Common myeloid progenitor, CD34-positive (primary cell): ENCODE measurements around the gene TNIK.

Source experiments
- CTCF ChIA-PET: fragments of 350-600 bp; sonication (Branson Sonifier 250); formaldehyde crosslinking; loops from one replicate; lab custom pipeline; 2021; ENCODE audit warnings: antibody characterized with exemption; lab: Charles Lee
- POLR2A ChIA-PET: fragments of 350-600 bp; sonication (Branson Sonifier 250); formaldehyde crosslinking; loops from one replicate; lab custom pipeline; 2021; ENCODE audit warnings: antibody characterized with exemption; lab: Charles Lee
- DNase-seq, 3 donors: peaks; one replicate each; pipeline versions ENCODE4 v3.0.0 to v3.0.0-alpha.2; 2013
- H3K27ac ChIP-seq, 2 experiments: 1 replicate in 1 of 2; 2 replicates in 1 of 2; pipeline ENCODE4 v1.7.0; 2013; ENCODE audit warnings: inconsistent platforms in 2 of 2, low read length in 2 of 2, mild to moderate bottlenecking in 2 of 2, low read depth in 1 of 2, moderate library complexity in 1 of 2; ENCODE audit not compliant: severe bottlenecking in 2 of 2, insufficient read depth in 1 of 2, poor library complexity in 1 of 2
- H3K27me3 ChIP-seq, 5 experiments: replicated peaks in 2 of 5; 1 replicate in 3 of 5; 2 replicates in 2 of 5; pipeline versions ENCODE4 v1.6.1 to v1.7.0; 2013; ENCODE audit warnings: low read length in 4 of 5, mild to moderate bottlenecking in 2 of 5, moderate library complexity in 2 of 5, inconsistent platforms in 1 of 5; ENCODE audit not compliant: insufficient read depth in 5 of 5, control insufficient read depth in 4 of 5
- H3K36me3 ChIP-seq, 4 experiments: 1 replicate in 2 of 4; 2 replicates in 2 of 4; pipeline versions ENCODE4 v1.6.1 to v1.7.0; 2013; ENCODE audit warnings: low read length in 3 of 4, control low read depth in 1 of 4, mild to moderate bottlenecking in 1 of 4; ENCODE audit not compliant: control insufficient read depth in 4 of 4, insufficient read depth in 4 of 4
- H3K4me1 ChIP-seq, 4 experiments: 1 replicate in 3 of 4; 2 replicates in 1 of 4; pipeline versions ENCODE4 v1.6.1 to v1.7.1; 2013; ENCODE audit warnings: low read length in 3 of 4, mild to moderate bottlenecking in 3 of 4, control low read depth in 1 of 4, inconsistent platforms in 1 of 4, moderate library complexity in 1 of 4; ENCODE audit not compliant: control insufficient read depth in 4 of 4, insufficient read depth in 4 of 4; ENCODE audit errors: control extremely low read depth in 1 of 4
- H3K4me3 ChIP-seq, 7 experiments: 1 replicate in 4 of 7; 2 replicates in 3 of 7; pipeline versions ENCODE4 v1.5.1 to v1.7.0; 2013; ENCODE audit warnings: mild to moderate bottlenecking in 7 of 7, low read length in 6 of 7, moderate library complexity in 6 of 7, inconsistent platforms in 2 of 7, low read depth in 2 of 7, control low read depth in 1 of 7; ENCODE audit not compliant: insufficient read depth in 4 of 7, control insufficient read depth in 1 of 7; ENCODE audit errors: extremely low read depth in 1 of 7
- H3K9me3 ChIP-seq, 5 experiments: 1 replicate in 4 of 5; 2 replicates in 1 of 5; pipeline versions ENCODE4 v1.6.1 to v1.7.1; 2013; ENCODE audit warnings: low read length in 4 of 5, mild to moderate bottlenecking in 2 of 5, inconsistent platforms in 1 of 5, low read depth in 1 of 5, moderate library complexity in 1 of 5; ENCODE audit not compliant: control insufficient read depth in 4 of 5, insufficient read depth in 2 of 5; ENCODE audit errors: control extremely low read depth in 1 of 5
- WGBS: methylation state at CpG from one replicate; pipeline ENCODE4 v1.1.5; 2013; ENCODE audit not compliant: insufficient coverage; 5-methylcytosine and 5-hydroxymethylcytosine counted together

Gene TNIK

DNA sequence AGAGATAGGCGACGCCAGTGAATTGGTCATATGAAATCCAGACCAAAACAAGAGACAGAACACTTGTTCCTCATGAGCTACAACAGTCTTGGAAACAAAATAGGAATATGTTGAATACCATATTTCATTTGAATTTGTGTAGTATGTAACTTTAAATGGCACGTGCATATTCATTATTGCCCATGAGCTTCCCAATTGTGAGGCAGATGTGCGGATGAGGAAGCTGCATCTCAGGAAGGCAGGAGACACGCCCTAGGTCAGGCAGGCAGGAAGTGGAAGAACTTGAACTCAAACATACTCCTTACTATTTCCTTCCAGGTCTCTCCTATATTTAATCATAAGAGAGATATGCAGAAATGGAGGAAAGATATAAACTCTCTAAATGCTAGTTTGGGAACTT is 326.9 kb downstream of the TNIK start:
- Histone ChIP-seq H3K4me1 (no peaks in the 10 kb centered on the region), H3K27ac (no peak overlapping the region), H3K4me3 (no peak overlapping the region), H3K36me3 (peaks cover 3 to 35% (median 10%) of the 10 kb centered on the region in 4 experiments), H3K9me3 (no peaks in the 10 kb centered on the region), H3K27me3 (no peaks in the 10 kb centered on the region)
- 94% methylated on average over 3 of the region's 5 CpGs for WGBS
- POLR2A ChIA-PET, result no interaction called here
- no peak for DNase-seq
- CTCF ChIA-PET, result no interaction called here

- 100% methylated on average over 3 of the region's 4 CpGs for WGBS
- H3K27me3 ChIP-seq, result no peaks in the 10 kb centered on the region
- no peaks in the 10 kb centered on the region for H3K9me3 ChIP-seq
- POLR2A ChIA-PET, result no interaction called here
- H3K36me3 ChIP-seq, result peaks cover 3 to 31% (median 9%) of the 10 kb centered on the region in 4 experiments
- H3K27ac ChIP-seq, result no peak overlapping the region
- CTCF ChIA-PET, result no interaction called here
- no peak overlapping the region for H3K4me3 ChIP-seq
- no peak for DNase-seq
- no peaks in the 10 kb centered on the region for H3K4me1 ChIP-seq
Observed at GRCh38 chr3:171132873-171133272, 327.3 kb downstream of the TNIK start.

DNA sequence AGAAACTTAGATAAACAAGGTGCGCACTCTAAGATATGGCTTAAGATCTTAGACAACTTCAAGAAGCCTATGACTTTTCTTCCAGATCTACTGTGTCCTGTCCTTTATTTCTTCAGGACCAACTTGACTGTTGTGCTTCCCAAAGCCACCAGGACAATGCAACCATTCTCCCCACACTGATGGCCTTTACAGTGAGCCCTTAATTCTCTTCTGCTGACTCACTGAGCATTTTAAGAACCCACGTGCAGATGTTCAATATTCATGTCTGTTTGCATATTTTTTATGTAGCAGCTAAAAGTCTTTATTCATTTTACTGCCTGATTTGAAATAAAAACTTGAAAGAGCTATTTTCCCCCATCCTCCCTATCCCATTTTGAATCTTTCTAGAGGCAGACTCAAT is 330.4 kb downstream of the TNIK start:
- WGBS, result 100% methylated on average over 1 of the region's 2 CpGs
- peaks cover 2 to 26% (median 5%) of the 10 kb centered on the region in 4 experiments for H3K36me3 ChIP-seq

DNA sequence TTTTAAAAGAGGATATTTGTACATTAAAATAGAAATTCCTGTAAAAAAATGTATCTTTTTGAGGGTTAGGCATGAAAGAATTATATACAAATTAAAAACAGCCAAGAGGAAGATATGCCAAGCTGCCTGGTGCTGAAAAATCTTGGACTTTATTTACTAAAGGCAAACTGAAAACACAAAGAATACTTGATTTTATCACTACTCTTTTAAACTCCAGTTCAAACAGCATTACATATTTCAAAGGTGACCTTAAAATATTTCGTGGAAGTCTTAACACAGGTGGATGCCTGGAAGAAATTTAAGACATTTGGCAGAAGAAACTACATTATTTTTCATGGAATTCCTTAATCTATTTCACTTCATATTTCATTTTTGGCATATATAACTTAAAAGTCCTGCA is 332.6 kb downstream of the TNIK start:
- Histone ChIP-seq H3K36me3 (peaks cover 3 to 32% (median 10%) of the 10 kb centered on the region in 4 experiments), H3K9me3 (no peaks in the 10 kb centered on the region), H3K4me3 (no peak overlapping the region), H3K4me1 (no peaks in the 10 kb centered on the region), H3K27ac (no peak overlapping the region), H3K27me3 (no peaks in the 10 kb centered on the region)
- ChIA-PET POLR2A (no interaction called here), CTCF (interaction anchor here (0.8 kb wide), 1 partner anchor 11 kb away, joined by 4 read pairs; no protein-coding TSS in a partner anchor)
- no CpG with 5 or more reads among the region's 1 CpG for WGBS
- DNase-seq, result no peak

More for the DNA sequence above, 330.4 kb downstream of the TNIK start:
- H3K27ac ChIP-seq, result no peak overlapping the region
- no peaks in the 10 kb centered on the region for H3K4me1 ChIP-seq
- DNase-seq, result no peak
- ChIA-PET CTCF (interaction anchor here (1.3 kb wide), 1 partner anchor 13 kb away, joined by 4 read pairs; no protein-coding TSS in a partner anchor), POLR2A (no interaction called here)
- no peaks in the 10 kb centered on the region for H3K9me3 ChIP-seq
- H3K27me3 ChIP-seq, result no peaks in the 10 kb centered on the region
- no peak overlapping the region for H3K4me3 ChIP-seq

DNA sequence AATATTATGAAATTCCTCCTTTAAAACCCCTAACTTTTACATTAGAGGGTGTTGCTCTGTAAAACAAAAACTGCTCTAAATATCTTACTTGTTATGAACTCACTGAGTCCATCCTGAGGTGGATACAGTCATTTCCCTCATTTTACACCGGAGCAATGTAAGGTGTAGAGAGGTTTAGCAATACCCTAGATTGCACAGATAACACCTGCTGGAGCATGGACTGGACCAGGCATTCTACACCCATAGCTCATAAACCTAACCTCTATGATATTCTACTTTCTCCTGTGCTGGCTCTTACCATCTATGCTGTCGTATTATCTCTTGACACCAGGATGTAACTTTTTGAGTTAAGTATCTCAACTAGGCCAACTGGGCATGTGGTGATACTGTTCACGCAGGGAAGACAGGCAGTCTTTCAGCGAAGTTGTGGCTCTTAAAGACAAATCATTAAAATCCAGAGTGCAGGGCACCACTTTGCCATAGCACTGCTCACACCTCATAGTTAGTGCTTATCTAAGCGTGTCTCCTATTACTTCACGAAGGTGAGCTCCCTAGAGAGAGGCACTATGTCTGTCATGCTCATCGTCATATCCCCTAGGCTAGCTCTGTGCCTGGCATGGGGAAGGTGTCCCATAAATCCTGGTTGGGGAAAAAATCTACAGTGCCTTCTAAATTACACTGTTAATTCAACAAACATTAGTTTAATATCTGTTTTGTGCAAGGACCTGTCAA is 333.6 kb downstream of the TNIK start:
- H3K27ac ChIP-seq, result no peak overlapping the region
- H3K4me3 ChIP-seq, result no peak overlapping the region
- peaks cover 6 to 42% (median 10%) of the 10 kb centered on the region in 4 experiments for H3K36me3 ChIP-seq
- 98% methylated on average over 7 of the region's 7 CpGs for WGBS
- CTCF ChIA-PET, result interaction anchor here (0.6 to 0.8 kb wide), 2 partner anchors 12 to 32 kb away, joined by 3 to 4 read pairs; no protein-coding TSS in a partner anchor
- peak in 1 of 3 donors; percentile 22 for DNase-seq
- H3K4me1 ChIP-seq, result peaks cover 0 to 4% (median 0%) of the 10 kb centered on the region in 4 experiments
- no peaks in the 10 kb centered on the region for H3K9me3 ChIP-seq
- POLR2A ChIA-PET, result no interaction called here
- no peaks in the 10 kb centered on the region for H3K27me3 ChIP-seq

GRCh38 chr3:171125010-171125409 is 335.2 kb downstream of the TNIK start:
- peaks cover 0 to 4% (median 0%) of the 10 kb centered on the region in 4 experiments for H3K4me1 ChIP-seq
- POLR2A ChIA-PET, result no interaction called here
- no peak for DNase-seq
- CTCF ChIA-PET, result interaction anchor here (1.3 to 1.4 kb wide), 2 partner anchors 10 to 75 kb away, joined by 3 read pairs; no protein-coding TSS in a partner anchor
- H3K27ac ChIP-seq, result no peak overlapping the region
- WGBS, result no CpG with 5 or more reads among the region's 1 CpG
- H3K36me3 ChIP-seq, result peaks cover 8 to 56% (median 16%) of the 10 kb centered on the region in 4 experiments
- H3K9me3 ChIP-seq, result no peaks in the 10 kb centered on the region
- no peaks in the 10 kb centered on the region for H3K27me3 ChIP-seq
- H3K4me3 ChIP-seq, result no peak overlapping the region

DNA sequence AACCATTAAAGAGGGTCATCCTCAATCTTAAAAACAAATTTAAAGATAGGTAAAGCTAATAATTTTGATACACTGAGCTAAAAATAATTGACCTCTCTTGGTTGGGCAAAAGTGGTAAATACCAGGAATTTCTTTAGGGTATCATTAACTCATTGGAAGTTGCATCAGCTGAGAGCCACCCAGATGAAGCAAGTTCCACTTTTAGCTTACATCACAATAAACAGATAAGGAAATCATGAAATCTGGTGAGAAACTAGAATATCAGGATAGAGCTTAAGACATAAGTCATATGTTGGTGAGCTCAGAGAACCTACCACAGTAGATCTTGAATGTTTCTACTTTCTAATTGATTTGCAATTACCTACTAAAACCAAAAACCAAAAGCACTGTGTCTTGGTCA is 336.3 kb downstream of the TNIK start:
- ChIA-PET POLR2A (no interaction called here), CTCF (no interaction called here)
- Histone ChIP-seq H3K27me3 (no peaks in the 10 kb centered on the region), H3K9me3 (no peaks in the 10 kb centered on the region), H3K4me3 (no peak overlapping the region), H3K27ac (no peak overlapping the region), H3K4me1 (peaks cover 0 to 4% (median 0%) of the 10 kb centered on the region in 4 experiments), H3K36me3 (peaks cover 8 to 56% (median 17%) of the 10 kb centered on the region in 4 experiments)
- no peak for DNase-seq
